BE2C (cell line): ENCODE data around the gene FARP1.

Source experiments
- DNase-seq: peaks from one replicate; pipeline ENCODE4 v3.0.0-alpha.2; 2020
- H3K27me3 ChIP-seq: fragments of 250-450 bp; sonication (Bioruptor Pico); 2 replicates; pipeline ENCODE4 v1.5.1; 2020; ENCODE audit warnings: mild to moderate bottlenecking
- H3K36me3 ChIP-seq: fragments of 250-450 bp; sonication (Bioruptor Pico); 2 replicates; pipeline ENCODE4 v1.5.1; 2020; ENCODE audit warnings: mild to moderate bottlenecking
- H3K4me1 ChIP-seq: fragments of 250-450 bp; sonication (Bioruptor Pico); 2 replicates; pipeline ENCODE4 v1.5.1; 2020
- H3K4me3 ChIP-seq: 2 replicates; pipeline ENCODE4 v1.5.1; 2011; ENCODE audit warnings: low read depth, low read length
- H3K9me3 ChIP-seq: fragments of 250-450 bp; sonication (Bioruptor Pico); 2 replicates; pipeline ENCODE4 v1.5.1; 2020
- TF ChIP-seq, protein P1 (sequence below): IDR thresholded peaks from 2 replicates; pipeline ENCODE4 v1.5.1; 2012; ENCODE audit warnings: mild to moderate bottlenecking, low read depth, low read length

FARP1 gene

GRCh38 chr13:98485561-98485960 is 342.7 kb downstream of the FARP1 start:
- Histone ChIP-seq H3K27me3 (no peaks in the 10 kb centered on the region), H3K9me3 (no peaks in the 10 kb centered on the region), H3K36me3 (no peaks in the 10 kb centered on the region), H3K4me1 (peaks cover 53% of the 10 kb centered on the region), H3K4me3 (no peak overlapping the region)
- TF ChIP-seq, protein P1, sequence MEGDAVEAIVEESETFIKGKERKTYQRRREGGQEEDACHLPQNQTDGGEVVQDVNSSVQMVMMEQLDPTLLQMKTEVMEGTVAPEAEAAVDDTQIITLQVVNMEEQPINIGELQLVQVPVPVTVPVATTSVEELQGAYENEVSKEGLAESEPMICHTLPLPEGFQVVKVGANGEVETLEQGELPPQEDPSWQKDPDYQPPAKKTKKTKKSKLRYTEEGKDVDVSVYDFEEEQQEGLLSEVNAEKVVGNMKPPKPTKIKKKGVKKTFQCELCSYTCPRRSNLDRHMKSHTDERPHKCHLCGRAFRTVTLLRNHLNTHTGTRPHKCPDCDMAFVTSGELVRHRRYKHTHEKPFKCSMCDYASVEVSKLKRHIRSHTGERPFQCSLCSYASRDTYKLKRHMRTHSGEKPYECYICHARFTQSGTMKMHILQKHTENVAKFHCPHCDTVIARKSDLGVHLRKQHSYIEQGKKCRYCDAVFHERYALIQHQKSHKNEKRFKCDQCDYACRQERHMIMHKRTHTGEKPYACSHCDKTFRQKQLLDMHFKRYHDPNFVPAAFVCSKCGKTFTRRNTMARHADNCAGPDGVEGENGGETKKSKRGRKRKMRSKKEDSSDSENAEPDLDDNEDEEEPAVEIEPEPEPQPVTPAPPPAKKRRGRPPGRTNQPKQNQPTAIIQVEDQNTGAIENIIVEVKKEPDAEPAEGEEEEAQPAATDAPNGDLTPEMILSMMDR, result no peak
- no peak for DNase-seq

- H3K4me1 ChIP-seq, result peaks cover 51% of the 10 kb centered on the region
Observed at GRCh38 chr13:98486412-98486811, 343.5 kb downstream of the FARP1 start.

DNA sequence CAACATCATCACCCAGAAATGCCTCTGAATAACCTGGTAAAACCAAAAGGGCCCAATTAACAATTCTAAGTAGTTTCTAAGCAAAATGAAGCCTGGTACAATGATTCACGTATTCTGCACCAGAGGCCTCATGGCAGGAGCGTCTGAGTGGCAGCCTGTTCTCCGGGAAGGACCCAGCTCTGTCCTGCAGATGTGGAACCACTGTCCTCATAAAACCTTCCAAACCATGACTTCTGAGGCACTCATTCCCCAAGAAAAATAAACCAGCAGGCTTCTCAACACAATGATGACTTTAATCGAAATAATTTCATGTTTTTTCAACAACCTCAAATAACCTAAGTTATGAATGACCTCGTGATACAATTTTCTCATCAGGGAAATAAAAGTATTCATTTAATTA is 344.1 kb downstream of the FARP1 start:
- no peak overlapping the region for H3K4me3 ChIP-seq
- TF ChIP-seq, protein P1, result no peak
- H3K36me3 ChIP-seq, result no peaks in the 10 kb centered on the region
- peaks cover 47% of the 10 kb centered on the region for H3K4me1 ChIP-seq
- DNase-seq, result no peak
- no peaks in the 10 kb centered on the region for H3K27me3 ChIP-seq
- no peaks in the 10 kb centered on the region for H3K9me3 ChIP-seq

More at GRCh38 chr13:98486412-98486811, 343.5 kb downstream of the FARP1 start:
- H3K36me3 ChIP-seq, result no peaks in the 10 kb centered on the region
- DNase-seq, result no peak
- no peak overlapping the region for H3K4me3 ChIP-seq
- no peaks in the 10 kb centered on the region for H3K27me3 ChIP-seq
- TF ChIP-seq, protein P1, result no peak
- no peaks in the 10 kb centered on the region for H3K9me3 ChIP-seq

- H3K9me3 ChIP-seq, result no peaks in the 10 kb centered on the region
- no peak overlapping the region for H3K4me3 ChIP-seq
- peaks cover 47% of the 10 kb centered on the region for H3K4me1 ChIP-seq
- no peak for DNase-seq
- H3K36me3 ChIP-seq, result no peaks in the 10 kb centered on the region
- TF ChIP-seq, protein P1, result no peak
- no peaks in the 10 kb centered on the region for H3K27me3 ChIP-seq
Observed at GRCh38 chr13:98487522-98487921, 344.6 kb downstream of the FARP1 start.

DNA sequence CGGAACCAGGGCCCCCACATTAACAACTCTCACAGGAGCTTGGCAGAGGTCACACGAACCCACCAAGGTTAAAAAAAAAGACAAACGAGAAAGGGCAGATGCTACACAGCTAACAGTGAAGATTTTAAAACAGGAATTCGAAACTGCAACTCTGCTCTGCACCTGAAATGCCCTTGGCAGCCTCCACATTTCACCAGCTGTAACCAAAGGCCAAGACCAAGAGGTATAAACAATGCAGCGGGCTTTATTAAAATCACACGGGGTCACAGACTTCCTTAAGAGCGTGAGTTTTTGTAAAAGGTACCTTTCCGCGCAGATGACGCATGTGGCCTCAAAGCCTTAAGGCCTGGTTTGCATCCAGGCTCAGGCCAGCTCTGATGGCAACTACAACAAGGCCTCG is 345.8 kb downstream of the FARP1 start:
- Histone ChIP-seq H3K36me3 (no peaks in the 10 kb centered on the region), H3K4me3 (no peak overlapping the region), H3K27me3 (no peaks in the 10 kb centered on the region), H3K9me3 (no peaks in the 10 kb centered on the region), H3K4me1 (peaks cover 47% of the 10 kb centered on the region)
- TF ChIP-seq, protein P1, result no peak
- no peak for DNase-seq

- Histone ChIP-seq H3K4me1 (peaks cover 43% of the 10 kb centered on the region), H3K9me3 (no peaks in the 10 kb centered on the region), H3K36me3 (no peaks in the 10 kb centered on the region), H3K4me3 (peak overlapping the region; percentile 18; the same call in 1 of the 2 replicates), H3K27me3 (no peaks in the 10 kb centered on the region)
- TF ChIP-seq, protein P1, result no peak
- DNase-seq, result no peak
Observed at GRCh38 chr13:98489446-98490194, 346.7 kb downstream of the FARP1 start.
